Psoas muscle (tissue), 8 donors: ENCODE measurements around the gene MOCS1. TPM values are rescaled to one million over a fixed set of nuclear protein-coding genes. Genes with fewer than 3 reads are reported as not detected.

Experiments
- ATAC-seq, 4 donors: fragments of 200-7000 bp; cut with Tn5 transposase; one replicate each; pipeline ENCODE4 v1.9.1; 2020; ENCODE audit warnings: moderate library complexity in 3 of 4, mild to moderate bottlenecking in 2 of 4
- DNase-seq, 2 donors: peaks; one replicate each; pipeline ENCODE4 v3.0.0-alpha.2; 2020
- H3K27ac ChIP-seq: fragments of 200-600 bp; one replicate; pipeline ENCODE4 v1.8.0; 2022
- H3K27me3 ChIP-seq, 3 donors: fragments of 200-600 bp in 1 of 3; one replicate each; pipeline versions ENCODE4 v1.6.1 to v1.8.0; 2013 to 2022; ENCODE audit warnings: low read length in 2 of 3, mild to moderate bottlenecking in 2 of 3, moderate library complexity in 1 of 3; ENCODE audit not compliant: insufficient read depth in 3 of 3
- H3K36me3 ChIP-seq, 2 donors: fragments of 200-600 bp in 1 of 2; one replicate each; pipeline versions ENCODE4 v1.6.1 to v1.8.0; 2013 to 2022; ENCODE audit warnings: low read depth in 1 of 2, mild to moderate bottlenecking in 1 of 2, moderate library complexity in 1 of 2; ENCODE audit not compliant: insufficient read depth in 1 of 2
- H3K4me1 ChIP-seq: fragments of 200-600 bp; one replicate; pipeline ENCODE4 v1.8.0; 2022
- H3K4me3 ChIP-seq: fragments of 200-600 bp; one replicate; pipeline ENCODE4 v1.8.0; 2022; ENCODE audit warnings: mild to moderate bottlenecking
- H3K9me3 ChIP-seq: fragments of 200-600 bp; one replicate; pipeline ENCODE4 v1.8.0; 2022
- CTCF ChIP-seq: fragments of 200-600 bp; IDR thresholded peaks from one replicate; pipeline ENCODE4 v1.8.0; 2022; ENCODE audit warnings: antibody characterized with exemption
- WGBS, 3 donors: extraction: QIAGEN DNeasy Blood & Tissue Kit; methylation state at CpG; one replicate each; pipeline versions ENCODE4 v1.1.6 to v1.1.7; 2013; 5-methylcytosine and 5-hydroxymethylcytosine counted together
- intact Hi-C, 2 donors: fragments of 100-400 bp; cut with DNase I; formaldehyde crosslinking; loops; one replicate each; pipeline versions ENCODE4 v1.11.0 to v1.14.2; 2022
- polyA plus RNA-seq, 3 donors: library from polyadenylated mRNA; stranded (reverse); fragments of 200-250 nt; gene quantifications; one replicate each; pipeline ENCODE4 v1.2.3, GENCODE V29; 2013
- total RNA-seq, 4 donors: library from RNA; stranded (reverse); fragmentation: NEBNext Ultra II Directional in 2 of 4; extraction: Animal tissue kit (Norgen Biotek cat#: 25700) in 2 of 4; gene quantifications; one replicate each; pipeline versions ENCODE4 v1.2.1 to v1.2.4, GENCODE V29; 2021 to 2023
- donor health status: healthy with polysubstance abuse.
- donor health status: DM: no; HTN: no; CAD: no; lungs with moderate emphysema.
- donor health status: Bipolar disorder and iron deficiency.
- donor health status: healthy.
- donor health status: DM: yes; HTN: yes; CAD: no.
- donor health status: DM: no; HTN: no; CAD: no.
- donor health status: DM: no; HTN: no; CAD: no.
- donor health status: DM: yes; HTN: yes; CAD: no.

The MOCS1 gene
- total and polyA plus RNA-seq, 7 donors, result 17.3 to 44.2 (median 32.5) TPM

GRCh38 chr6:39881851-39882530 is 52.3 kb downstream of the MOCS1 start:
- Histone ChIP-seq H3K9me3 (no peaks in the 10 kb centered on the region), H3K27ac (no peak overlapping the region), H3K4me3 (no peak overlapping the region), H3K36me3 (peaks cover 0 to 18% of the 10 kb centered on the region in 2 donors), H3K4me1 (peaks cover 38% of the 10 kb centered on the region), H3K27me3 (no peaks in the 10 kb centered on the region)
- TF ChIP-seq CTCF, result no peak
- intact Hi-C loops, result loop anchor here in 1 of 2 donors (5.0 kb wide), 1 partner anchor 90 kb away; the partner anchor contains the start of gene DAAM2
- WGBS, 3 donors, result 41 to 55% (median 47%) methylated on average over 16 of the region's 16 CpGs
- ATAC-seq, result peak in 3 of 4 donors; percentile 9 to 17 (median 13)
- no peak for DNase-seq

- ATAC-seq (peak in 3 of 4 donors; percentile 48 to 73 (median 68)), DNase-seq (no peak)
- H3K36me3 ChIP-seq, result peaks cover 0 to 25% of the 10 kb centered on the region in 2 donors
- no peaks in the 10 kb centered on the region for H3K9me3 ChIP-seq
- intact Hi-C loops, result loop anchor here in 1 of 2 donors (5.0 kb wide), 1 partner anchor 88 kb away; the partner anchor contains the start of gene DAAM2
- H3K27me3 ChIP-seq, result no peaks in the 10 kb centered on the region
- no peak for TF ChIP-seq CTCF
- H3K4me3 ChIP-seq, result no peak overlapping the region
- peak overlapping the region; percentile 13 for H3K27ac ChIP-seq
- peaks cover 27% of the 10 kb centered on the region for H3K4me1 ChIP-seq
- WGBS, 3 donors, result 35 to 37% (median 35%) methylated on average over 4 of the region's 4 CpGs
These were observed 53.7 kb downstream of the MOCS1 start for GRCh38 chr6:39880594-39880993.

- Histone ChIP-seq H3K9me3 (no peaks in the 10 kb centered on the region), H3K4me3 (no peak overlapping the region), H3K4me1 (peaks cover 26% of the 10 kb centered on the region), H3K27ac (no peak overlapping the region), H3K27me3 (no peaks in the 10 kb centered on the region), H3K36me3 (peaks cover 0 to 35% of the 10 kb centered on the region in 2 donors)
- no peak for DNase-seq
- 83 to 92% (median 88%) methylated on average over 3 of the region's 3 CpGs for WGBS, 3 donors
- intact Hi-C loops, result no loop called here
- ATAC-seq, result no peak
- TF ChIP-seq CTCF, result no peak
These were observed 54.7 kb downstream of the MOCS1 start for GRCh38 chr6:39879535-39879934.

- TF ChIP-seq CTCF, result no peak
- DNase-seq (no peak), ATAC-seq (no peak)
- Histone ChIP-seq H3K9me3 (no peaks in the 10 kb centered on the region), H3K27me3 (no peaks in the 10 kb centered on the region), H3K36me3 (peaks cover 0 to 59% of the 10 kb centered on the region in 2 donors), H3K4me3 (no peak overlapping the region), H3K4me1 (peaks cover 11% of the 10 kb centered on the region), H3K27ac (no peak overlapping the region)
- intact Hi-C loops, result no loop called here
- 67 to 82% (median 78%) methylated on average over 3 of the region's 3 CpGs for WGBS, 3 donors
These were observed 57.4 kb downstream of the MOCS1 start for GRCh38 chr6:39876826-39877225.

GRCh38 chr6:39876111-39876510 is 58.2 kb downstream of the MOCS1 start:
- Histone ChIP-seq H3K9me3 (no peaks in the 10 kb centered on the region), H3K27ac (no peak overlapping the region), H3K27me3 (no peaks in the 10 kb centered on the region), H3K4me3 (no peak overlapping the region), H3K4me1 (peaks cover 5% of the 10 kb centered on the region), H3K36me3 (peaks cover 0 to 65% of the 10 kb centered on the region in 2 donors)
- intact Hi-C loops, result no loop called here
- DNase-seq, result no peak
- no peak for ATAC-seq
- no peak for TF ChIP-seq CTCF
